ENCODE data around the gene RRP15.

DNA sequence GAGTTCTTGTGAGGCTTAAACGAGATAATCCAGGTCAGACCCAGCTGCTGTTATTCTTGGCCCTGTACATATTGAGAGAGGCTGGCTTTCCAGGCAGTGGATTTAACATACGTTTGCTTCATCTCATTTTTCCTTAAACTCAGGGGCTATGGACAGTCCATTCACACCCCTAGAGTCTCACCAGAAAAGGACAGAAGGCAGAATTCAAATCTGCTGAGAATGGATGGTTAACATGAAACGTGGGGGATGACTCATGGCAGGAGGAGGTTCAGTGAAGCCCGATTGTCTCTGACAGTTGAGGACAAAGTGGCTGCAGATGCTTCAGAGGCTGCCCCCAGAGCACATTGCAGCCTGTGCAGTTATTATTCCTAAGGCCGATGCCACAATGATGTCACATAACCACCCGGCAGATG lies 99.5 kb downstream of the RRP15 start:
- TF ChIP-seq, protein P1, sequence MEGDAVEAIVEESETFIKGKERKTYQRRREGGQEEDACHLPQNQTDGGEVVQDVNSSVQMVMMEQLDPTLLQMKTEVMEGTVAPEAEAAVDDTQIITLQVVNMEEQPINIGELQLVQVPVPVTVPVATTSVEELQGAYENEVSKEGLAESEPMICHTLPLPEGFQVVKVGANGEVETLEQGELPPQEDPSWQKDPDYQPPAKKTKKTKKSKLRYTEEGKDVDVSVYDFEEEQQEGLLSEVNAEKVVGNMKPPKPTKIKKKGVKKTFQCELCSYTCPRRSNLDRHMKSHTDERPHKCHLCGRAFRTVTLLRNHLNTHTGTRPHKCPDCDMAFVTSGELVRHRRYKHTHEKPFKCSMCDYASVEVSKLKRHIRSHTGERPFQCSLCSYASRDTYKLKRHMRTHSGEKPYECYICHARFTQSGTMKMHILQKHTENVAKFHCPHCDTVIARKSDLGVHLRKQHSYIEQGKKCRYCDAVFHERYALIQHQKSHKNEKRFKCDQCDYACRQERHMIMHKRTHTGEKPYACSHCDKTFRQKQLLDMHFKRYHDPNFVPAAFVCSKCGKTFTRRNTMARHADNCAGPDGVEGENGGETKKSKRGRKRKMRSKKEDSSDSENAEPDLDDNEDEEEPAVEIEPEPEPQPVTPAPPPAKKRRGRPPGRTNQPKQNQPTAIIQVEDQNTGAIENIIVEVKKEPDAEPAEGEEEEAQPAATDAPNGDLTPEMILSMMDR (IDR thresholded peaks at IDR 0.05), result no peak
- TF ChIP-seq POLR2A (IDR thresholded peaks at IDR 0.05) (no peak), EP300 (IDR thresholded peaks at IDR 0.05) (no peak)
